ENCODE data around the gene AOC2.
"Not testable (repeated sequence)": the region's sequence is repeated elsewhere in the genome, so short reads cannot be mapped to it uniquely, and the experiment has no call there.

Gene AOC2

DNA sequence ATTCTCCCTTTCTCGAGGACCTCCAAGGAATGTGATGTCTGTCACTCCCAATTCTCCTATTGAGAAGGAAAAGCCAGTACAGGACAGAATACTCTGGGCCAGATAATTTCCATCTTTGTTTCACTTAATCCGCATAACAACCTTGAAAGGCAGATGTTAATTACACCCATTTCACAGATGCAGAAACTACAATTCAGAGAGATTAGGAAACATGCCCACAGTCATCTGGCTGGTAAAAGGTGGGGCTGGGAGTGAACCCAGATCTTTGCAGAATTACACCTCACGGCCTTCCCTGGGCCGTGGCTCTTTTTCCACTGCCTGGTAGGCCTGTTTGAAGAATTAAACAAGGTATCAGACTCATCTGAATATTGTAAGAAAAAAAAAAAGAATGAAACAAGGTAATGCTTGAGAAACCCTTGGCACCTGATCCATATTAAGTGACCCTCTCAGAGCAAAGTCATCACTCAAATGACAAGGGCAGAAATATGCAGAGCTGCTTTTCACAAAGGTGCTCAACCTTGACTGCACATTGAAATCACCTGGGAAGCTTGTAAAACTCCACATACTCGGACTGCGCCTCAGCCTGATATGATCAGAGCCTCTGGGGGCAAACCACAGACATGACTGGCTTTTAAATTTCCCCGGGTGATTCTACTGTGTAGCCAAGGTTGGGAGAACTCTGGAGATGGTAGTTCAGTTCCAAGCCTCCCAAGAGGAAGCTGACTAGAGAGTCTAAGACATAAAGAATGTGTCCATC is 39.6 kb downstream of the AOC2 start:
- Histone ChIP-seq H3K36me3 (no peaks in the 10 kb centered on the region), H3K4me1 (no peaks in the 10 kb centered on the region), H3K4me3 (ENCODE audit: low read depth, low read length) (no peak overlapping the region), H3K9me3 (no peaks in the 10 kb centered on the region), H3K27me3 (peaks cover 6% of the 10 kb centered on the region; the same call in 1 of the 2 replicates)
- no peak for DNase-seq
- no peak for TF ChIP-seq CTCF (IDR thresholded peaks at IDR 0.05; ENCODE audit: low read depth, low read length)

DNA sequence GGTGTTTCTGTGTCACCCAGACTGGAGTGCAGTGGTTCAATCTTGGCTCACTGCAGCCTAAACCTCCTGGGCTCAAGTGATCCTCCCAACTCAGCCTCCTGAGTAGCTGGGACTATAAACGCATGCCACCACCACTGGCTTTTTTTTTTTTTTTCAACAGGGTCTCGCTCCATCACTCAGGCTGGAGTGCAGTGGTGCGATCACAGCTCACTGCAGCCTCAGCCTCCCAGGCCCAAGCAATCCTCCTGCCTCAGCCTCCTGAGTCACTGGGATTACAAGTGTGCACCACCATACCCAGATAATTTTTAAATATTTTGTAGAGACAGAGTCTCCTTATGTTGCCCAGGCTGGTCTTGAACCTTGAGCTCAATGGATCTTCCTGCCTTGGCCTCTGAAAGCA is 41.4 kb downstream of the AOC2 start:
- not testable (repeated sequence) for H3K4me3 ChIP-seq (ENCODE audit: low read depth, low read length); H3K4me1 ChIP-seq; H3K36me3 ChIP-seq; H3K9me3 ChIP-seq; DNase-seq; H3K27me3 ChIP-seq

DNA sequence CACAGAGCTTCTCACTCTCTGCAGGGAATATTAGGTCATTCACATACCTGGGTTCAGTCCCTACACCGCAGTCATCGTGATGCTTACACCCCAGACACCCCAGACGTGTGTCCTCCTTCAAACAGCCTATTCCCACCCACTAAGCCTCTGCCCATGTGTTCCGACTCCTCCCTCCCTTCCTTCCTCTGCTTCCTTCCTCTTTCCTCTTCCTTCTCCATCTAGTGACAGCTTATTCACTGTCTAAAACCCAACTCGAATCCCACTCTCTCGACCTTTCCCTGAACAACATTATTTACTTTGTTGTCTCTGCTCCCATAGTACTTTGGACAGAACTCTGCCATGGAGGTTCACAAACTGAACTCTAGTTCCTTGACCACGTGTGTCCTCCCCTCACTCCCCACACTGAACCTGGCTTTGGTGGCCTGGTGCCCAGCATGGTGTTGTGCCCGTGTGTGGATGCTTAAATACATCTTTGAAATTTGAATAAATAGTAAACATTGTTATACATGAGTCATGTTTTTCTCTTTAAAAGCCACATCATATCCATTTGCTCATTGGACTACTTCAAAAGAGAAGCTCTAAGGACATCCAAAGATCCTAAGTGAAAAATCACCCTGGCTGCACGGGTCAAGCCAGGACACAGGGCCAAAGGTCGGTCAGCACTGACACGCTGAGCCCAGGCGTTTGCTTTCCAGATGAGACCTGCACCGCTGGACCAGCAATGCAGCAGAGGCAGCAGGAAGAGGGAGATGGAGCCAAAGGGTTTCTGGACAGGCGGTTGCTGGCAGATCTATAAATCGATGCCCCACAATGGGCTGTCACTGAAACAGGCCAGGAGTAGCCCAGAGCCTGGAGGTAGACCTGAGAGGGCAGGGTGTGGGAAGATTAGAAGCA is 42.1 kb downstream of the AOC2 start:
- Histone ChIP-seq H3K27me3 (no peaks in the 10 kb centered on the region), H3K9me3 (no peaks in the 10 kb centered on the region), H3K36me3 (no peaks in the 10 kb centered on the region), H3K4me1 (no peaks in the 10 kb centered on the region), H3K4me3 (ENCODE audit: low read depth, low read length) (no peak overlapping the region)
- DNase-seq = no peak
- no peak for TF ChIP-seq CTCF (IDR thresholded peaks at IDR 0.05; ENCODE audit: low read depth, low read length)

DNA sequence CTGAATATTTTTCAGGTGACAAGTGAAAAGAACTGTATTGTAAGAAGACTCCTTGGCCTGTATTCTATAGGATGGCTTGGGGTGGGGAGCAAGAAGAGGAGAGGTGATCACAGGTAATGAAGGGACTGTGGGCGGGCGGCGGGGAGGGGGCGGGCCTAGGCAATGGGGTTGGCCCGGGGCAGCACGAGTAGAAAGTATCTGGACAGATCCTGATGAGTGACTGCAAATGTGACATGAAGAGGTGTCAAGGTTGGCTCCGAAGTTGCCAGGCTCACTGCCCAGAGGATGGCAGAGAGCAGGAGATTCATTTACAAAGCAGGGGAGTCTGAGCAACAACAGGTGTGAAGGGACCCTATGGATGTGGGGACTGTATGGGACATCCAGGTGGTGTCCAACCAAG is 45.4 kb downstream of the AOC2 start:
- Histone ChIP-seq H3K4me1 (no peaks in the 10 kb centered on the region), H3K27me3 (peaks cover 16% of the 10 kb centered on the region), H3K36me3 (no peaks in the 10 kb centered on the region), H3K4me3 (ENCODE audit: low read depth, low read length) (no peak overlapping the region), H3K9me3 (no peaks in the 10 kb centered on the region)
- TF ChIP-seq CTCF (IDR thresholded peaks at IDR 0.05; ENCODE audit: low read depth, low read length) = no peak
- no peak for DNase-seq

DNA sequence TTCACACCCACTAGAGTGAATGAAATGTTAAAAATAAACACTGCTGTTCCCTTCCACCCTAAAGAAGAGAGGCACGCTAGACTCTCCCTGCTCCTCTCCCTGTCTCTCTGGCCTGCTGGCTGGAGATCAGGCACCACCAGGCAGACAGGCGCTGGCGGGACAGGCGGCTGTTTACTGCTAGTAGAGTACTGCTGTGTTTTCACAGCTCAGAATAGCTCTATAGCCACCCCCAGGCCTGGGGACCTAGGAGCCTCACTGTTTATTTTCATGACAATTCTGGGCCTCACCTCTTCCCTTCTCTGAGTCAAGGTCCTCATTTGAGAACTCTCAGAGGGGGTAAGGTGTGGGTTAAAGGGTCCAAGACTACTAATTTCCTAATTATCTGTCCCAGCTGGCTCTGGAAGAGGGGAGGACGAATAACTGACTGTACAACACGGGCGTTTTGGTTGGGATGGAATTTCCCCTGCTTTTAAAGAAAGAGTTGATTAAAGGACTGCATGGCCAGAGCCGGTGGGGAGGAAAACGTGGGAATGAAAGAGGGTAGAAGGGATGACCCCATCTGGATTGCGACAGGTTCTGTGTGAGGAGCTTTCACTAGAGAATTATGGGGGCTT is 47.3 kb downstream of the AOC2 start:
- Histone ChIP-seq H3K4me1 (no peaks in the 10 kb centered on the region), H3K36me3 (no peaks in the 10 kb centered on the region), H3K27me3 (peaks cover 19% of the 10 kb centered on the region), H3K9me3 (no peaks in the 10 kb centered on the region), H3K4me3 (ENCODE audit: low read depth, low read length) (no peak overlapping the region)
- TF ChIP-seq CTCF (IDR thresholded peaks at IDR 0.05; ENCODE audit: low read depth, low read length) = no peak
- no peak for DNase-seq

GRCh38 chr17:42893359-42893758 is 49.0 kb downstream of the AOC2 start:
- no peak for TF ChIP-seq CTCF (IDR thresholded peaks at IDR 0.05; ENCODE audit: low read depth, low read length)
- no peaks in the 10 kb centered on the region for H3K36me3 ChIP-seq
- H3K4me1 ChIP-seq = no peaks in the 10 kb centered on the region
- no peaks in the 10 kb centered on the region for H3K9me3 ChIP-seq
- no peak overlapping the region for H3K4me3 ChIP-seq (ENCODE audit: low read depth, low read length)
- DNase-seq = no peak
- H3K27me3 ChIP-seq = peaks cover 20% of the 10 kb centered on the region
